ENCODE results near the gene SGCD.

DNA sequence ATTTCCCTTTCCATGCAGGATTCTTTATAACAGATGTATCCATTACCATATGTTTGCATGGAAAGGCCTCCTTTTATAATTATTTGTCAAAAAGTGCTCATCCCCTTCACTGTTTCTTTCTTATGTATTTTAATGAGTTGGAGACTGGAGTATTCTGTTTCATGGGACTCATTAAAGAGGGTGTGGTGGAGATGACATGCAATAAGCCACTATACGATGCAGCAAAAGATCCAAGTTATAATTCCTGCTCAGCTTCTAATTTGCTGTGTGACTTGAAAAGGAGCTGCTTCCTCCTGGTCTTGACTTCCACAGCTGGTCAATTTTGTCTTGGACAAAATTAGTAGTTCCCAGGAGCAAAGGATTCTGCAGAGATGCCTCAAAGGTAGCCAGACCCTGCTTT lies 13.9 kb downstream of the SGCD start:
- TF ChIP-seq, protein P1, sequence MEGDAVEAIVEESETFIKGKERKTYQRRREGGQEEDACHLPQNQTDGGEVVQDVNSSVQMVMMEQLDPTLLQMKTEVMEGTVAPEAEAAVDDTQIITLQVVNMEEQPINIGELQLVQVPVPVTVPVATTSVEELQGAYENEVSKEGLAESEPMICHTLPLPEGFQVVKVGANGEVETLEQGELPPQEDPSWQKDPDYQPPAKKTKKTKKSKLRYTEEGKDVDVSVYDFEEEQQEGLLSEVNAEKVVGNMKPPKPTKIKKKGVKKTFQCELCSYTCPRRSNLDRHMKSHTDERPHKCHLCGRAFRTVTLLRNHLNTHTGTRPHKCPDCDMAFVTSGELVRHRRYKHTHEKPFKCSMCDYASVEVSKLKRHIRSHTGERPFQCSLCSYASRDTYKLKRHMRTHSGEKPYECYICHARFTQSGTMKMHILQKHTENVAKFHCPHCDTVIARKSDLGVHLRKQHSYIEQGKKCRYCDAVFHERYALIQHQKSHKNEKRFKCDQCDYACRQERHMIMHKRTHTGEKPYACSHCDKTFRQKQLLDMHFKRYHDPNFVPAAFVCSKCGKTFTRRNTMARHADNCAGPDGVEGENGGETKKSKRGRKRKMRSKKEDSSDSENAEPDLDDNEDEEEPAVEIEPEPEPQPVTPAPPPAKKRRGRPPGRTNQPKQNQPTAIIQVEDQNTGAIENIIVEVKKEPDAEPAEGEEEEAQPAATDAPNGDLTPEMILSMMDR (optimal IDR thresholded peaks at IDR 0.05 in 1 of 3, IDR thresholded peaks at IDR 0.05 in 1 of 3, conservative IDR thresholded peaks at IDR 0.05 in 1 of 3; ENCODE audit: extremely low read depth in 1 of 3, insufficient read depth in 2 of 3, low read length in 3 of 3): no peak
- TF ChIP-seq EZH2 (IDR thresholded peaks at IDR 0.05; ENCODE audit: low read length): no peak
